Endothelial cell of umbilical vein (primary cell): ENCODE results near the gene BRI3BP. TPM values are rescaled to one million over a fixed set of nuclear protein-coding genes. Genes with fewer than 3 reads are reported as not detected.

Source experiments
- BruUV-seq: library from RNA; stranded (reverse); fragments of 400-500 nt; replicated peaks from 2 replicates; lab custom pipeline; 2021; lab: Mats Ljungman, UMichigan
- CTCF ChIA-PET: fragments of 300-600, 350-600 bp; sonication (Branson Sonifier 250); formaldehyde crosslinking; loops from one replicate; lab custom pipeline; 2021; ENCODE audit warnings: antibody characterized with exemption, inconsistent platforms; lab: Charles Lee
- POLR2A ChIA-PET: fragments of 300-600, 350-600 bp; sonication (Branson Sonifier 250); formaldehyde crosslinking; loops from one replicate; lab custom pipeline; 2021; ENCODE audit warnings: antibody characterized with exemption, inconsistent platforms; lab: Charles Lee
- DNase-seq: peaks from one replicate; pipeline ENCODE4 v3.0.0-alpha.2; 2011; ENCODE audit warnings: low read depth, low spot score
- FAIRE-seq: peaks from 2 replicates; lab custom pipeline; 2011; peaks lifted over from hg19 to GRCh38; lab: Jason Lieb, UNC
- H2AFZ ChIP-seq: 2 replicates; pipeline ENCODE4 v1.6.0; 2012; ENCODE audit warnings: low read depth, low read length, control low read depth, inconsistent platforms
- H3K27ac ChIP-seq: 2 replicates; pipeline ENCODE4 v1.5.1; 2011; ENCODE audit warnings: low read depth, mild to moderate bottlenecking, control low read depth, low read length, moderate library complexity; ENCODE audit not compliant: insufficient read depth
- H3K27me3 ChIP-seq, 2 experiments: 2 replicates each; pipeline versions ENCODE4 v1.6.0 to v1.6.1; 2011; ENCODE audit warnings: low read length in 2 of 2, mixed read lengths in 1 of 2; ENCODE audit not compliant: control insufficient read depth in 2 of 2, insufficient read depth in 2 of 2
- H3K36me3 ChIP-seq, 2 experiments: 2 replicates in 1 of 2; 3 replicates in 1 of 2; pipeline ENCODE4 v1.5.1; 2011; ENCODE audit warnings: low read length in 2 of 2, mild to moderate bottlenecking in 1 of 2, moderate library complexity in 1 of 2; ENCODE audit not compliant: control insufficient read depth in 2 of 2, insufficient read depth in 2 of 2; ENCODE audit errors: extremely low read depth in 1 of 2
- H3K4me1 ChIP-seq: 3 replicates; pipeline ENCODE4 v1.5.1; 2011; ENCODE audit warnings: mild to moderate bottlenecking, low read length; ENCODE audit not compliant: control insufficient read depth, insufficient read depth; ENCODE audit errors: extremely low read depth
- H3K4me2 ChIP-seq: 2 replicates; pipeline ENCODE4 v1.6.1; 2011; ENCODE audit warnings: low read length, control low read depth, mixed read lengths; ENCODE audit not compliant: insufficient read depth
- H3K4me3 ChIP-seq, 3 experiments: fragments of 200-600 bp in 1 of 3; sonication (generic), shearing (Covaris generic) in 1 of 3; replicated peaks in 1 of 3; 2 replicates each; pipeline ENCODE4 v1.5.1; 2011 to 2016; ENCODE audit warnings: control low read depth in 3 of 3, low read length in 3 of 3, mild to moderate bottlenecking in 2 of 3, inconsistent platforms in 1 of 3, low read depth in 1 of 3, moderate library complexity in 1 of 3; ENCODE audit not compliant: insufficient read depth in 1 of 3
- H3K79me2 ChIP-seq: 2 replicates; pipeline ENCODE4 v1.6.0; 2012; ENCODE audit warnings: low read length, inconsistent platforms; ENCODE audit not compliant: control insufficient read depth, insufficient read depth
- H3K9ac ChIP-seq: replicated peaks from 2 replicates; pipeline ENCODE3; 2011; ENCODE audit warnings: low read length, control low read depth; ENCODE audit not compliant: insufficient read depth; ENCODE audit errors: extremely low read depth
- H3K9me1 ChIP-seq: replicated peaks from 3 replicates; pipeline ENCODE4 v1.6.0; 2011; ENCODE audit warnings: mild to moderate bottlenecking, low read length; ENCODE audit not compliant: control insufficient read depth, insufficient read depth; ENCODE audit errors: extremely low read depth
- H3K9me3 ChIP-seq: replicated peaks from 2 replicates; pipeline ENCODE4 v1.5.1; 2012; ENCODE audit warnings: low read length, inconsistent platforms; ENCODE audit not compliant: control insufficient read depth, insufficient read depth
- H4K20me1 ChIP-seq: replicated peaks from 2 replicates; pipeline ENCODE3; 2011; ENCODE audit warnings: mild to moderate bottlenecking, low read length; ENCODE audit not compliant: control insufficient read depth, insufficient read depth; ENCODE audit errors: extremely low read depth
- CTCF ChIP-seq, 2 donors: IDR thresholded peaks; 1 replicate in 1 of 2; 2 replicates in 1 of 2; pipeline ENCODE4 v1.5.1; 2011; ENCODE audit warnings: low read length in 2 of 2, mild to moderate bottlenecking in 2 of 2, moderate library complexity in 2 of 2, control low read depth in 1 of 2, inconsistent platforms in 1 of 2, low read depth in 1 of 2; ENCODE audit not compliant: insufficient read depth in 1 of 2; ENCODE audit errors: extremely low read depth in 1 of 2
- FOS ChIP-seq: IDR thresholded peaks from 2 replicates; pipeline ENCODE4 v1.6.1; 2011; ENCODE audit warnings: mild to moderate bottlenecking, low read length, moderate library complexity, borderline replicate concordance; ENCODE audit not compliant: insufficient read depth
- GATA2 ChIP-seq: IDR thresholded peaks from 2 replicates; pipeline ENCODE4 v1.7.0; 2011; ENCODE audit warnings: low read depth, mild to moderate bottlenecking, moderate library complexity, mixed read lengths, low read length; ENCODE audit not compliant: insufficient read length, insufficient read depth
- JUN ChIP-seq: IDR thresholded peaks from 2 replicates; pipeline ENCODE4 v1.6.1; 2011; ENCODE audit warnings: borderline replicate concordance, low read depth; ENCODE audit not compliant: insufficient read length, insufficient read depth
- MAX ChIP-seq: IDR thresholded peaks from 2 replicates; pipeline ENCODE4 v1.6.1; 2011; ENCODE audit not compliant: insufficient read depth, insufficient read length
- POLR2AphosphoS5 ChIP-seq: IDR thresholded peaks from 2 replicates; pipeline ENCODE4 v1.6.1; 2012; ENCODE audit warnings: low read depth, mild to moderate bottlenecking, control low read depth, low read length, moderate library complexity; ENCODE audit not compliant: insufficient read depth
- dilution Hi-C: fragments of 300-500 bp; cut with MboI; formaldehyde crosslinking; loops from one replicate; pipeline ENCODE4 v1.15.0; 2019; ENCODE audit warnings: low sequenced_read_pairs; ENCODE audit not compliant: extremely low pct_ligation_motif_present
- intact Hi-C: fragments of 100-400 bp; cut with micrococcal nuclease; formaldehyde crosslinking; loops from one replicate; pipeline ENCODE4 v1.10.0; 2022
- polyA plus RNA-seq, 4 experiments: library from polyadenylated mRNA; depleted of rRNA in 3 of 4; stranded (reverse) in 3 of 4; unstranded in 1 of 4; fragments of >200 nt; gene quantifications; 2 replicates each; pipeline versions ENCODE4 v1.2.1 to v1.2.3, GENCODE V29; 2011 to 2012; ENCODE audit warnings: missing spikeins in 1 of 4
- total RNA-seq: library from RNA; stranded (reverse); gene quantifications from 2 replicates; pipeline ENCODE4 v1.2.3, GENCODE V29; 2021

The BRI3BP gene
- total and polyA plus RNA-seq, 2 donors (not counting 3 experiments of a cell fraction or from before 2014, with no cell fraction given) = 3.4 to 8.2 TPM

GRCh38 chr12:125050446-125050845 is 57.0 kb downstream of the BRI3BP start:
- DNase-seq (no peak), FAIRE-seq (peak; percentile 24)
- POLR2A ChIA-PET = interaction anchor here (0.5 kb wide), 1 partner anchor 40 kb away, joined by 3 read pairs; no protein-coding TSS in a partner anchor

More at GRCh38 chr12:125050446-125050845, 57.0 kb downstream of the BRI3BP start:
- Histone ChIP-seq H3K79me2 (no peaks in the 10 kb centered on the region), H3K4me3 (no peak overlapping the region), H3K36me3 (no peaks in the 10 kb centered on the region), H4K20me1 (no peaks in the 10 kb centered on the region), H3K4me2 (no peak overlapping the region), H3K27ac (no peak overlapping the region), H3K9ac (no peak overlapping the region), H3K9me3 (no peaks in the 10 kb centered on the region), H2AFZ (no peak overlapping the region), H3K4me1 (peaks cover 4% of the 10 kb centered on the region), H3K27me3 (no peaks in the 10 kb centered on the region), H3K9me1 (no peaks in the 10 kb centered on the region)
- CTCF ChIA-PET = no interaction called here
- TF ChIP-seq POLR2AphosphoS5 = no peak
- no peak for TF ChIP-seq CTCF (IDR thresholded peaks at IDR 0.05; ENCODE audit: extremely low read depth in 1 of 2, insufficient read depth in 1 of 2, low read depth in 1 of 2, low read length in 2 of 2)
- no peak for TF ChIP-seq JUN
- TF ChIP-seq GATA2 = no peak
- TF ChIP-seq FOS = no peak
- TF ChIP-seq MAX = no peak
- intact Hi-C loops (no loop called here), dilution Hi-C loops (no loop called here)
- BruUV-seq = no TSS peak
